Breast epithelium (tissue), 3 donors: ENCODE results near the gene TAS2R46.

Experiments used
- POLR2A ChIP-seq: fragments of 450-650 bp; IDR thresholded peaks from one replicate; pipeline ENCODE4 v1.6.1; 2016; ENCODE audit warnings: antibody characterized with exemption, mild to moderate bottlenecking, moderate library complexity
- TF ChIP-seq, protein P1 (sequence below), 3 donors: fragments of 450-650 bp; IDR thresholded peaks; one replicate each; pipeline ENCODE4 v1.5.1; 2016 to 2017; ENCODE audit warnings: antibody characterized with exemption in 3 of 3, mild to moderate bottlenecking in 3 of 3, moderate library complexity in 3 of 3

DNA sequence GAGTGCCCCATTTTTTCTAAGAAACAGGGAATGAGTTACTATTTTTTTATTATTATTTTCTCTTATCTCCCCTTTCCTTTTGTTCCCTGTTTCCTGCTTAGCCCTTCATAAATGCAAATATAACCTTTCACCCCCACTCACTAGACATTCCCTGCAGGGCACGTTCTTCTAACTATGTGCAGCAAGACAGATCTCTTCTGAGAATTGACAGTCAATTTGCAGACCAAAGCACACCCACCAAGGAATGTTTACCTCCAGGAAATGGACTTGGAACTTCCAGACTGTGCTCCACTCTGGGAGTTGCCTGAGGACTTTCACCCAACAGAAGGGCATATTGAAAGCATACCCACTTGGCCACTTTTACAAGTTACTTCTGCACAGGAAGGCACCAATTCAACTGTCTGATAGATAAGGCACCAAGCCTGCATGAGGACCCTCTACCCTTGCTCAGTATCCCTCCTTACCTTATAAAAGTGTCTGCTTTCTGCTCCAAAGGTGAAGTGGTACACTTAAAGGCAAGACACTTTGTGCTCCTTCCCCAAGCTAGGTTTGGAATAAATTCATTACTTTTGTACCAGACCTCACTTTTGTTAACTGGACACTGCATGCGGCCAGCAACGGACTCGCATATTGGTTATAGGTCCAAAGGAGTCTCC lies 46.2 kb downstream of the TAS2R46 start:
- TF ChIP-seq, protein P1, sequence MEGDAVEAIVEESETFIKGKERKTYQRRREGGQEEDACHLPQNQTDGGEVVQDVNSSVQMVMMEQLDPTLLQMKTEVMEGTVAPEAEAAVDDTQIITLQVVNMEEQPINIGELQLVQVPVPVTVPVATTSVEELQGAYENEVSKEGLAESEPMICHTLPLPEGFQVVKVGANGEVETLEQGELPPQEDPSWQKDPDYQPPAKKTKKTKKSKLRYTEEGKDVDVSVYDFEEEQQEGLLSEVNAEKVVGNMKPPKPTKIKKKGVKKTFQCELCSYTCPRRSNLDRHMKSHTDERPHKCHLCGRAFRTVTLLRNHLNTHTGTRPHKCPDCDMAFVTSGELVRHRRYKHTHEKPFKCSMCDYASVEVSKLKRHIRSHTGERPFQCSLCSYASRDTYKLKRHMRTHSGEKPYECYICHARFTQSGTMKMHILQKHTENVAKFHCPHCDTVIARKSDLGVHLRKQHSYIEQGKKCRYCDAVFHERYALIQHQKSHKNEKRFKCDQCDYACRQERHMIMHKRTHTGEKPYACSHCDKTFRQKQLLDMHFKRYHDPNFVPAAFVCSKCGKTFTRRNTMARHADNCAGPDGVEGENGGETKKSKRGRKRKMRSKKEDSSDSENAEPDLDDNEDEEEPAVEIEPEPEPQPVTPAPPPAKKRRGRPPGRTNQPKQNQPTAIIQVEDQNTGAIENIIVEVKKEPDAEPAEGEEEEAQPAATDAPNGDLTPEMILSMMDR (IDR thresholded peaks at IDR 0.05) = no peak
- no peak for TF ChIP-seq POLR2A
